Stimulated activated CD4-positive, alpha-beta T cell treated with anti-CD3 and anti-CD28 coated beads, Interleukin-15, amount 100 ng/mL, for 24 hours (primary cell): ENCODE data around the gene SEZ6L.
A peak's percentile ranks its signal among the peaks of the same experiment; 100 is the strongest.

Experiments
- DNase-seq: peaks from one replicate; pipeline ENCODE4 v3.0.0-alpha.2; 2020

Gene SEZ6L

DNA sequence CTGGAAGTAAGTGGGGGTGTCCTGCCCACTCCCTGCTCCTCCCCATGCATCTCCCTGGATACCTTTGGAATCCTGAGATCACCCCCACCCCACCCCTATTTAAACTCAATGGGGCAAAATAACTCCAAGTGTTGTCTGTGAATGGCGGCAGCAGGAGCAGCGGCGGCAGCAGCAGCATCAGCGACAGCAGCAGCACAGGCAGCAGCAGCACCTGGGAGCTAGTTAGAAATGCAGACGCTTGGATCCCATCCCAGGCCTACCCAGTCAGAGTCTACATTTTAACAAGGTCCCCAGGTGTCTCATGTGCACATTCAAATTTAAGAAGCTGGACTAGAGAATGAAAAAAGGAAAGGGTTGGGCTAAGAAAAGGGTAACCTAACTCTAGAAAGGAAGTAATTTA, 82.6 kb downstream of the SEZ6L start:
- no peak for DNase-seq

GRCh38 chr22:26259510-26259909, 90.2 kb downstream of the SEZ6L start:
- DNase-seq = peak; percentile 8

- DNase-seq = no peak
Observed at GRCh38 chr22:26264162-26264561, 94.9 kb downstream of the SEZ6L start.

DNA sequence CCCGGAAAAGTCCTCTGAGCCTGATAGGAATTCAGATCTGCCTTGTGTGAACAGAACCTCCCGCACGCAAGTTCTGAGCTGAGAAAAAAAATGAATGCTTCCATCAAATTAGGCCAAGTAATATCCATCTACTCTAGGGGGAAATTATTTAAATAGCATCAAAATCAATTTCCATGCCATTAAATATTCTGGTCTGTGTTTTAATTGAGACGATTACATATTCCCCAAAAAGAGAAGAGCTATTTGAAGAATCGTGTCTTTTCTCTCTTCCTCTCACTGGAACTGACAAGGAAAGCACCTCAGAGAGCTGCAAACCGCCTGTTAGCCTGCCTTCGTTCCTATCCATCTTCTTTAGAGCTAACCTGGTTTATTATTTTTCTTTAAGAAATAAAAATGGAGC, 96.0 kb downstream of the SEZ6L start:
- DNase-seq = no peak

DNA sequence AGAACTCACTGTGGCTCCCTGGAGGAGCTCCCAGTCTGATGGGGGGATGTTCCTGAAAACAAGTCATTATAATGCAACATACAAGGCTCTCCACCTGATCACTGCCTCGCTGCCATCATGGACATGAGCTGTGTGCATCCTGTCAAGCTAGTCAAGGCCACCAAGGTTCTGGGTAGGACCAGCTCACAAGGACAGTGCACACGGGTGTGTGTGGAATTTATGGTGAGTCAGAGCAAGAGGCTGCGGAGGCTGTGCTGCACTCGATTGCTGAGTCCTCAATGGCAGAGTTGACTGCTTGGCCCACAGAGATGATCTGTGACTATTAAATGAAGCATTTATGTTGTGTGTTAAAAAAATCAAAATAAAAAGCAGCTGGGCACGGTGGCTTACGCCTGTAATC, 96.6 kb downstream of the SEZ6L start:
- DNase-seq = no peak

GRCh38 chr22:26267856-26268255, 98.6 kb downstream of the SEZ6L start:
- DNase-seq = no peak

- DNase-seq = no peak
Observed at GRCh38 chr22:26269572-26269971, 100.3 kb downstream of the SEZ6L start.

GRCh38 chr22:26271427-26271826, 102.2 kb downstream of the SEZ6L start:
- DNase-seq = no peak

DNA sequence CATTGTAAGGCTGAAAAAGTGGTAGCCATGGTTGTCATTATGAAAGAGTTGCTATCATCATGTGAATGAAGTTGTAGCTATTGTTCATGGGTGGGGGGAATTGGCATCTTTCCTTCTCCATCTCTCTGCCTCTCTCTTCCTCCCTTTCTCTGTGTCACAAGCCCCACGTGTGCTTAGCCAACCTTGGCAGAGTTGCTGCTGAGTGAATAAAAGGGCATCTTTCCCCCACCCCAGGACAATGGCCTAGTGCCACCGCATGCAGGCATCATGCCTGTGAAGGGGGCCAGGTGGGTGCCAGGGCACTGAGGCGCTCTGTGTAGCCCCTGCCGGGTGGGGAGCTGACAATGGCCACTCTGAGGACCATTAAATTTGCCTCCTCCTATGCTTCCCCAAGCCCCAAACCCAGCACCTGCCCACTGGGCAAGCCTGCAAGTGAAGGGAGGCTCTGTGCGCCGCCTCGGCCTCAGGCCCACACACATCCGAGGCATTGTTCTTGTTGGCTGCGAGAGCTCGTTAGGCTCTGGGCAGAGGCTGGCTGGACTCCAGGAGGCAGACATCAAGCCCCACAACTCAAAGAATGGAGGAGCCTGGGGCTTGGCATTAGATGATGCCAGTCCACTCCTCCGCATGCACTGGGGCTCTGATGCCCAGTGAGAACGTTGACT, 103.9 kb downstream of the SEZ6L start:
- no peak for DNase-seq

DNA sequence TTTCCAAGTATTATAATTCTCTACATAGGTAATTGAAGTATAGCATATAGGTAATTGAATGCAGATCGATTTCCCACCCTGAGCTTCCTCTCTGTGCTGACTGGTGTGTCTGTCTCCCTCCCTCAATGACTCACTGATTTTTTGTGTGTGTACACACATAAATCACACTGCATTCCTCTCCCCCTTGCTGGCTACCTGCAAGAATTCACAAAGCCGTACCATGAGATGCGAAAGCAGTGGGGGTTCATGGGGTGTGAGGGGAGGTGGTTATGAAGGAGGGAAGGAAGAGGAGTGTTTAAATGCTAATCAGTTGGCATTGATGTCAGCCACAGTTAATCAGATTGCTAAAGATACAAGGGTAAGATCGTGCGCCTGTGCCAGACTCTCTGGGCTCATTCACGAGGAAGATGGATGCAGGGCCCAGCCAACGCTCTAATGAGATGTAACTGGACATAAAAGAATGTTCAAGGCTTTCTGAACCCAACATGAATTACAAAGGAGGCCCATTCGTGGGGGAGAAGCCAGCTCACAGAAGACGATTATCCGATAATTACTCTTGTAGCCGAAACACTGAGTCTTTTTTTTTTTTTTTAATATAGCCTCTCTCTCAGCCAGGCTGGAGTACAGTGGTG, 107.4 kb downstream of the SEZ6L start:
- DNase-seq = no peak

DNA sequence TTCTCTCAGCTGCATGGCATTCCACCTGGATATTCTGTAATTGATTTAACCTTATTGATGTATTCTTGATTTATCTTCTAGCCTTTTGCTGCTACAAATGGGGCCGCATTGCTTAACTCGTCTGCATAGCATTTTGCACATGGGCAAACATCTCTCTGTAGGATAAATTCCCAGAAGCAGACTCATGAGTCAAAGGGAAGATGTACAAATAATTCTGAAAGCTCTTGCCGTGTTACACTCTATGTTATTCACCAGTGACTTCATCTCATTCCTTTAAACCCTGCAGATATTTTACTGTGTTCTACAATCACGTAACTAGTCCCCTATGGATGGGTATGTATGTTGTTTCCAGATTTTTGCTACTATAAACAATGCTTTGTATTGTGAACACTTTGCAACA, 112.7 kb downstream of the SEZ6L start:
- DNase-seq = no peak

DNA sequence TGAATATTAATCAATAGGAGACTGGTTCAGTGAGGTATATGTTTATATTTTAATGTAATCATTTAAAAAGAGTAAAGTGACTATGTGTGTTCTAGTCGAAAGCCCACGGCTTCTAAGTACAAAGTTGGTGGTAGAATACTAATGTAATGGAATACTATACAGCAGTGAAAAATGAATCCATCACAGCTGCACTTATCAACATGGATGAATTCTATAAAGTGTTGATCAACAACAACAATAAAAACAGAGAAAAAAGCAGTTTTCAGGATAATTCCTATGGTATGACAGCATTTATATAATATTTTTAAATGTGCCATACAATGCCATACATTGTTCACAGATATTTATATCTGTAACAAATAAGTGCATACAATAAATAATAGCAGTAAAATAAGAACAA, 114.1 kb downstream of the SEZ6L start:
- DNase-seq = no peak

DNA sequence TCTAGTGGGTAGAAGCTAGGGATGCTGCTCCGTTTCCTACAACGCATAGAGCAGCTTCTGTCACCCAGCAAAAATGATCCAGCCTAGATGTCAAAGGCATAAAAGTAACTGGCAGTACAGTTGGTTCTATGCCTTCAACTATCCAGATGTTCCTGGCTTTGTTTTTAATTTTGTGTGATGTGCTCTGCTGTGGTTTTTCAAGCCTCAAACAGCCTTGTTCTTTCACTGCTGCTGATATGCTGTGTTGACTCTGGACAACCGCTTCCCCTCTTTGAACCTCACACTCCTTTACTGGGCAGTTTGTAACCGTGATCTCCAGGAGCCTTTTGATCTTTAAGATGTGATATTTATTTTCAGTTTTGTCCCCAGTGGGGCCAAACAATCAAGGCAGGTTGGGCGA, 116.4 kb downstream of the SEZ6L start:
- no peak for DNase-seq

- DNase-seq = no peak
Observed at GRCh38 chr22:26286091-26286820, 117.0 kb downstream of the SEZ6L start.

- no peak for DNase-seq
Observed at GRCh38 chr22:26287382-26288225, 118.3 kb downstream of the SEZ6L start.

- no peak for DNase-seq
Observed at GRCh38 chr22:26289611-26290101, 120.4 kb downstream of the SEZ6L start.

DNA sequence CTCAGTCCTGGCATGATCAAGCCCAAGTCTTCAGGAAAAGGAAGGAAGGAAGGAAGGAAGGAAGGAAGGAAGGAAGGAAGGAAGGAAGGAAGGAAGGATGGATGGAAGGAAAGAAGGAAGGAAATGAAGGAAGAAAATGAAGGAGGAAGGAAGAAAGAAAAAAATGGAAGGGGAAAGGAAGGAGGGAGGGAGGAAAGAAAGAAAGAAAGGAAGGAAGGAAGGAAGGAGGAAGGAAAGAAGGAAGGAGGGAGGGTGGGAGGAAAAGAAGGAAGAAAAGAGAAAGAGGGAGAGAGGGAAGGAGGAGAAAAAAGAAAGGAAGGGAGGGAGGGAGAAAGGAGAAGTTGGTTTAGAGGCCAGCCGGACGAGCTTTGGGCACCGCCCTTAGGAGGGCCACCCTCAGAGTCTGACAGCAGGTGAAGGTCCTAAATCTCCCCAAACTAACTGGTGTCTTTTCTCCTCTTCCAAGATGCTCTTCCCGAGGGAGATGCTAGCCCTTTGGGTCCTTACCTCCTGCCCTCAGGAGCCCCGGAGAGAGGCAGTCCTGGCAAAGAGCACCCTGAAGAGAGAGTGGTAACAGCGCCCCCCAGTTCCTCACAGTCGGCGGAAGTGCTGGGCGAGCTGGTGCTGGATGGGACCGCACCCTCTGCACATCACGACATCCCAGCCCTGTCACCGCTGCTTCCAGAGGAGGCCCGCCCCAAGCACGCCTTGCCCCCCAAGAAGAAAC, 122.8 kb downstream of the SEZ6L start:
- no peak for DNase-seq

DNA sequence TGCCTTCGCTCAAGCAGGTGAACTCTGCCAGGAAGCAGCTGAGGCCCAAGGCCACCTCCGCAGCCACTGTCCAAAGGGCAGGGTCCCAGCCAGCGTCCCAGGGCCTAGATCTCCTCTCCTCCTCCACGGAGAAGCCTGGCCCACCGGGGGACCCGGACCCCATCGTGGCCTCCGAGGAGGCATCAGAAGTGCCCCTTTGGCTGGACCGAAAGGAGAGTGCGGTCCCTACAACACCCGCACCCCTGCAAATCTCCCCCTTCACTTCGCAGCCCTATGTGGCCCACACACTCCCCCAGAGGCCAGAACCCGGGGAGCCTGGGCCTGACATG, 123.4 kb downstream of the SEZ6L start:
- DNase-seq = no peak

GRCh38 chr22:26295563-26296126, 126.4 kb downstream of the SEZ6L start:
- DNase-seq = no peak

- no peak for DNase-seq
Observed at GRCh38 chr22:26298605-26299310, 129.5 kb downstream of the SEZ6L start.

DNA sequence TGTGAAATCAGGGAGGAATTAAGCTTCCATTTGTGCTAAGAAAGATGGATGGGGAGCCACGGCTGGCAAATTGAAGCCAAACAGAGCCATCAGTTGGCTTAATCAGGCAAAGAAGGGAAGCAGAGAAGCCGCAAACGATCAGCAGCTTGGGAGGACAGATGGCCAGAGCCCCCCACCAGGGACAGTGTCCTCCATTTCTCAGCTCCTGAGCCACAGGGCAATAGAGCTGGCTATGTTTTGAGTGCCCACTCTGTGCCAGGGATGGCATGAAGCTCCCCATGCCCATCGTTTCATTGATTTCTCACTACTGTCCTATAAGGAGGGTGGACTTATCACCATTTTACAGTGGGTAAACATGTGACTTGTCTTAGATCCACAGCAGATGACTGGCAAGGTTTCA, 133.5 kb downstream of the SEZ6L start:
- DNase-seq = no peak

GRCh38 chr22:26303475-26303874, 134.2 kb downstream of the SEZ6L start:
- DNase-seq = no peak
